IPS-11a (cell line): Measurements from ENCODE around the gene GREB1.

ENCODE experiments used
- H3K4me3 ChIP-seq: one replicate; pipeline ENCODE4 v1.5.1; 2013; ENCODE audit warnings: low read depth, low read length, control low read depth

Gene GREB1

GRCh38 chr2:11533278-11534070 is at the start of gene GREB1:
Gene GREB1, plus strand, starts transcription at chr2:11534045. Its CDS starts 22,570 bp downstream, at chr2:11556615.
- no peak within 1 kb of the TSS for H3K4me3 ChIP-seq

GRCh38 chr2:11488809-11489208 is 45.0 kb upstream of the GREB1 start:
- no peak overlapping the region for H3K4me3 ChIP-seq

GRCh38 chr2:11490194-11490593 is 43.7 kb upstream of the GREB1 start:
- H3K4me3 ChIP-seq = no peak overlapping the region

- no peak overlapping the region for H3K4me3 ChIP-seq
Observed at GRCh38 chr2:11491348-11491933, 42.4 kb upstream of the GREB1 start.

DNA sequence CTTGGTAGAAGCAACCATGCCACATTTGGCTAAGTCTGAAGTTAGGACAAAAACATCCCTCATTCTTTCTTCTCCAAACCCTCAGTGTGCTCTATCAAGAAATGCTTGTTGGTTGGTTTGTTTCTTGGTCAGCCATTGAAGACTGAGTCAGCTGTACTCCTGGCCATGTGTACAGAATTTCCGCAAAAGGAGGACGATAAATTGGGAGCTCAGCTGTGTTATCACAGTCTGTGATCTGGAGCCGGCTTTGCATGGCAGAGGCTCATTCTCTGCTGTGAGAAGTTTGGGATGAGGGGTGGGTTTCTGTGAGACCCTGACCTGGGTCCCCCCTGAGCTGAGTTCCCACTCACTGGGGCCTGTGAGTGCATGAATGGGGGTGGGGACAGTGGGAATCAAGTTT is 41.6 kb upstream of the GREB1 start:
- H3K4me3 ChIP-seq = no peak overlapping the region

DNA sequence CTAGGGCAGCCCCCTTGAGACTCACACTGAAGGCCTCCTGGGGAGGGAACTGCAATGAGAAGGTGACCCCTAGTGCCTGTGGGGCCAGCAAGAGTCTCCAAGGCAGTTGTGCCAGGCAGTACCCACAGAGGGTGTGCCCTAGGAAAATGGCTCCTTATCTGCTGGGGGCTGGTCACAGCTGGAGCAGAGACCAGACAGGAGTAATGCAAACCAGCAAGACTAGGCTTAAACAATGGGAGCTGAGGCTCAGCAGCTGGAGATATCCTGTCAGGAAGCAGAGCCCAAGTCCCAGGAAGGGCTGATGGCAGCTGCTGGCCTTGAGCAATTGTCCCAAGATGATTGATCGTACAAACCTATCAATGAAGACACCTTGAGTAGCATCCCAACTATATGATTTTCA is 41.1 kb upstream of the GREB1 start:
- no peak overlapping the region for H3K4me3 ChIP-seq

DNA sequence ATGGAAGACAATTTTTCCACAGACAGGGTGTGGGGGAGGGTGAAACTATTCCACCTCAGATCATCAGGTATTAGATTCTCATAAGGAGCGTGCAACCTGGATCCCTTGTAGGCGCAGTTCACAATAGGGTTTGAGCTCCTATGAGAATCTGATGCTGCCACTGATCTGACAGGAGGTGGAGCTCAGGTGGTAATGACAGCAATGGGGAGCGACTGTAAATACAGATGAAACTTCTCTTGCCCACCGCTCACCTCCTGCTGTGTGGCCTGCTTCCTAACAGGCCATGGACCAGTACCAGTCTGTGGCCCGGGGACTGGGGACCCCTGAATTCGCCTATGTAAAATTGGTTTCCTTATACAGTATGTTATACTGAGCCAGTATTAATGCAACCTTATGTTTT is 40.6 kb upstream of the GREB1 start:
- H3K4me3 ChIP-seq = no peak overlapping the region

- no peak overlapping the region for H3K4me3 ChIP-seq
Observed at GRCh38 chr2:11494310-11494709, 39.5 kb upstream of the GREB1 start.

- H3K4me3 ChIP-seq = no peak overlapping the region
Observed at GRCh38 chr2:11495844-11496681, 37.8 kb upstream of the GREB1 start.

DNA sequence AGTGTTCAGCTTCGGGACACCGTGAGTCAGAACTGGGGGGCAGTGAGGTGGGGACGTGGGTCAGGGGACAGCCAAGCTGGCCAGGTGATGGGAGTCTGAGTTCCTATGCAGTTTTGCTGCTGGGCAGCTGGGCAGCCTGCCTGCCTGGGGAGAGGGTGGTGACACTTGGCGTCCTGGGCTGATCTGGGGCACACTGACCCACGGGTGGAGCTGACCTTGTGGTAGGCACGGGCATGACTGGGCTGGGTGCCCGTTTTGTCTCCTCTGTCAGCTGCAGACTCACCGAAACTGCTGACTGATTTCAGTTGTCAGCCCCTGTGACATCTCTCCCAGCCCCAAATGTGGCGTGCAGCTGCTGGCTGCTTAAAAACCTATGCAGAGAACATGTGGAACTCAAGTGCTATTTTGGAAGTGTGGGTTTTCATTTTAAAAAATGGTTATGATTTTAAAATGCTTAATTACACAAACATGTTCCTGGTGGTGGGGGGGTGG is 35.3 kb upstream of the GREB1 start:
- H3K4me3 ChIP-seq = no peak overlapping the region

DNA sequence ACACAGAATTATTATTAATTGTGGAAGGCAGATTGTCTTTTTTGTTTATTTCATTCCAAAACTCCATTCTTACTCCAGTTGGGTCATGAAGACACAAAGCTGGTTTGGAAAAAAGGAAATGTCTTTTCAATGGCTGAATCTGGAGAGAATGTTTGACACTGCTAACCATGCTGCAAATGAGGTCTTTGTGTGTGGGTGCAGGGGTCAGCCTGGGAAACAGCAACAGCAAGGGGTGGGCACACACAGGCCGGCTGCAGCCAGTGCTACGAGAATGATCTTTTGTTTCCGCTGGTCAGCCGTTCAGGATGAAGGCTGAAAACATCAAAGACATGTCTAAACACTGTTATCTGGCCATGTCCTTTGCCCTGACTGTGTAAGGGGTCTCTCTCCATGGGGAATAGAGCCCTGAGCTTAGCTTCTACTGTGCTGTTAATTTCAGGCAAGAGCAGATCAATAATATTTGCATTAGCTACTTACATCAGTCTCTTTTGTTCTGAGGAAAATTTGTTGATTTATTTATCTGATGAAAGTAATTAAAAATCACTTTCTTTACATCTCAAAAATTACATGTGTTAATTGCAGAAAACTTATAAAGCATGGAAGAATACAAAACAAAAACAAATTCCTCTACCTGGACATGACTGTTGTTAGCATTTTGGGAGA is 34.6 kb upstream of the GREB1 start:
- H3K4me3 ChIP-seq = no peak overlapping the region

GRCh38 chr2:11500702-11501303 is 33.0 kb upstream of the GREB1 start:
- no peak overlapping the region for H3K4me3 ChIP-seq

DNA sequence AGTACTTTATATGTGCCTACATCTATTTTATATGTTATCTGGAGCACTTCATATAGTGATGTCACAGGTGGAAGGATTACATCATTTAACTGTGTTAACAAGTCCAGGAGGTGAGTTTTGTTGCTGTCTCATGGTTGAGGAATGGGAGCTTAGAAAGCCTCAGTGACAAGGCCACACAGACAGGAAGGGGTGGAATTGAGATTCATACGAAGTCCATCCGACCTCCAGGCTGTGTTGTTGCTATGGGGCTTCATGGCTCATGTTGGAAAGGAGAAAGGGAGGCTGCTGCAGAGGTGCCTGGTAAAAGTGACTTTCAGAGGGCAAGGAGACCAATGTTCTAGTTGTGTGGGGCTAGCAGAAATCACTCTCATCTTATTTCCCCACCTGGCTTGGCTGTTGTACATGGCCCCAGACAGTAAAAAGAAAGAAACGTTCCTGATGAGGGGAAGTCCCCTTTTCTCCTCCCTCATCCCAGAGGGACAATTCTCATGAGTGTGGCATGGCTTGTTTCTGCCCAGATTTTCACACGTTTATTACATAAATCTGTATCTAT is 31.0 kb upstream of the GREB1 start:
- no peak overlapping the region for H3K4me3 ChIP-seq

DNA sequence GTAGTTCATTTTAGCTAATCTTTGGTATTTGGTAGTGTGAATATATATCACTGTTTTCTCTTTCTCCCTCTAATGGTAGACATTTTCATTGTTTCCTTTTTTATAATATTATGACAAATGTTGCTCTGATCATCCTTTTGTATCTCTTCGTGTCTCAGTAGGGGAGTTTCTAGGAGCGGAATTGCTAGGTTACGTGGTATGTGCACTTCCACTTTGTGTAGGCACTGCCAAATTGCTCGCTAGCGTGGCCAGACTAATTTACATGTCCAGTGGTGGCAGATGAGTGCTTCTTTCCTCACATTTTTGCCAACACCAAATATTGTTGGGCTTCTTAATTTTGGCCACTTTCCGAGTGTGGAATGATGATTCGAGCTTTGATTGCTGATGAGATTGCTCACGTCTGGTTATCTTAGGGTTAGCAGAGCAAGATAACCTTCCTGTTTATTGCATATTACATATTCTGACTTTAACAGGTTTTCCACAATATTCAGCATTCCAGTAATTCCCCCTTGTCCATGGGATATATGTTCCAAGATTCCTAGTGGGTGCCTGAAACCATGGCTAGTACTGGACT is 30.4 kb upstream of the GREB1 start:
- H3K4me3 ChIP-seq = no peak overlapping the region

- no peak overlapping the region for H3K4me3 ChIP-seq
Observed at GRCh38 chr2:11505652-11506610, 27.9 kb upstream of the GREB1 start.

GRCh38 chr2:11506611-11506969 is 27.3 kb upstream of the GREB1 start:
- H3K4me3 ChIP-seq = no peak overlapping the region

GRCh38 chr2:11507517-11507916 is 26.3 kb upstream of the GREB1 start:
- no peak overlapping the region for H3K4me3 ChIP-seq

DNA sequence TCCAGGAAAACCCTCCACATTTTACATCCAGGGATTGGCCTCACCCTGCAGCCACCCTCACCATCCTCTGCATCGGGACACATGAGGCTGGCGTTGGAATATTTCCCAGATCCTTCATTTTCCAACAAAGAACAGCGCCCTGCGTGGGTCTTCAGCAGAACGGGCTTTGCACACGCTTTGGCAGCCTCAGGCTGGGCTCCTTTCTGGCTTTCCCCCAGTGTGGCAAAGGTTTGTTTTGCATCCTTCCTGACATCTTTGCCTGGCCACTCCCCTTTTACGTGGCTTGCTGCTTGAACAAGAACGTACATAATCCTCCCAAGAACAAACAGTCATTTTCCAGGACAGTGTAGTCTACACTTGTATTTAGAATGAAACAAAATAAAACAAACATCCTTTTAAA is 25.6 kb upstream of the GREB1 start:
- H3K4me3 ChIP-seq = no peak overlapping the region
